HG03095 (cell line): ENCODE measurements around the gene PRPF8.
A peak's percentile ranks its signal among the peaks of the same experiment; 100 is the strongest.

Experiments used
- ATAC-seq: cut with Tn5 transposase; IDR thresholded peaks from one replicate; pipeline ENCODE4 v1.9.1; 2021; ENCODE audit warnings: moderate library complexity; ENCODE audit not compliant: unreplicated experiment

Gene PRPF8

GRCh38 chr17:1646199-1646875 lies 38.3 kb downstream of the PRPF8 start:
- no peak for ATAC-seq

- ATAC-seq: no peak
These were observed 39.2 kb downstream of the PRPF8 start, which contains the start of gene SCARF1 for GRCh38 chr17:1645207-1646171. Gene SCARF1, minus strand, starts transcription at chr17:1645732. Its CDS starts 35 bp downstream, at chr17:1645697.

- no peak for ATAC-seq
These were observed 40.0 kb downstream of the PRPF8 start for GRCh38 chr17:1644493-1645206.

GRCh38 chr17:1643999-1644492 lies 40.6 kb downstream of the PRPF8 start:
- ATAC-seq: no peak

- ATAC-seq: no peak
These were observed 41.2 kb downstream of the PRPF8 start for GRCh38 chr17:1643293-1643998.

GRCh38 chr17:1641065-1641403 lies 43.6 kb downstream of the PRPF8 start:
- no peak for ATAC-seq

GRCh38 chr17:1640329-1641064 lies 44.2 kb downstream of the PRPF8 start:
- ATAC-seq: no peak

GRCh38 chr17:1639549-1640180 lies 45.0 kb downstream of the PRPF8 start:
- no peak for ATAC-seq

- ATAC-seq: no peak
These were observed 45.9 kb downstream of the PRPF8 start for GRCh38 chr17:1638624-1639300.

GRCh38 chr17:1638171-1638590 lies 46.5 kb downstream of the PRPF8 start:
- no peak for ATAC-seq

GRCh38 chr17:1636732-1637285 lies 47.9 kb downstream of the PRPF8 start:
- no peak for ATAC-seq

GRCh38 chr17:1635675-1636465 lies 48.8 kb downstream of the PRPF8 start:
- ATAC-seq: no peak

- ATAC-seq: no peak
These were observed 49.6 kb downstream of the PRPF8 start for GRCh38 chr17:1634841-1635650.

GRCh38 chr17:1630662-1631061 lies 54.0 kb downstream of the PRPF8 start:
- ATAC-seq: no peak

- ATAC-seq: no peak
These were observed 55.0 kb downstream of the PRPF8 start for GRCh38 chr17:1629504-1630310.

GRCh38 chr17:1628856-1629503 lies 55.7 kb downstream of the PRPF8 start:
- ATAC-seq: peak; percentile 47
